Measurements from ENCODE around the gene TM4SF1. TPM values are rescaled to one million over a fixed set of nuclear protein-coding genes. Genes with fewer than 3 reads are reported as not detected.

Gene TM4SF1
- total RNA-seq, 6 experiments from 2014 or later, result 6.5 to 80.1 (median 74.8) TPM

DNA sequence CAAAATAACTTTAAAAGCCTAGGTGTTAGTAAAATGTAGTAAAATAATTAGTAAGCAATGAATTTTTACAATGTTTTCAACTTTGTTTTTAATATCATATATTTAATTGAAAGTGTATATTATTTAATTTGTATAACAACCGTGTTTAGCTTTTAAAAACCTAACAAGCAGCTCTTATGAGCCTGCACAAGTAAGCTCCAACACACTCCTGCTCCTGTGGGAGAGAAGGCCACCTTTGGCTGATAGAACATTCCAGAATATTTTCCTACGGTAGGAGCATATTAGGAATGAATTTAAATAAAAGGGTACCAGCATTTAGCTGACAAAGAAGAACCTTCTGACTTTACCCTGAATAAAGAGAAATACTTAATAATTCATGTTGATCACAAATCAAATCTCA is 40.3 kb upstream of the TM4SF1 start:
- no peak for DNase-seq
- H3K4me3 Mint-ChIP-seq, result no peak overlapping the region
- no peak for TF ChIP-seq CTCF (IDR thresholded peaks at IDR 0.05)
- H3K4me1 Mint-ChIP-seq (ENCODE audit: low read depth), result peaks cover 35% of the 10 kb centered on the region
- no peaks in the 10 kb centered on the region for H3K9me3 Mint-ChIP-seq
- no peaks in the 10 kb centered on the region for H3K27me3 Mint-ChIP-seq (ENCODE audit: insufficient read depth)
- H3K27ac Mint-ChIP-seq, result no peak overlapping the region
- H3K36me3 Mint-ChIP-seq (ENCODE audit: low read depth), result no peaks in the 10 kb centered on the region

- Mint-ChIP-seq H3K4me3 (no peak overlapping the region), H3K27me3 (ENCODE audit: insufficient read depth) (no peaks in the 10 kb centered on the region), H3K9me3 (no peaks in the 10 kb centered on the region), H3K27ac (no peak overlapping the region), H3K36me3 (ENCODE audit: low read depth) (no peaks in the 10 kb centered on the region), H3K4me1 (ENCODE audit: low read depth) (peaks cover 34% of the 10 kb centered on the region)
- DNase-seq, result no peak
- no peak for TF ChIP-seq CTCF (IDR thresholded peaks at IDR 0.05)
Measured at GRCh38 chr3:149417174-149417573, 39.7 kb upstream of the TM4SF1 start.

DNA sequence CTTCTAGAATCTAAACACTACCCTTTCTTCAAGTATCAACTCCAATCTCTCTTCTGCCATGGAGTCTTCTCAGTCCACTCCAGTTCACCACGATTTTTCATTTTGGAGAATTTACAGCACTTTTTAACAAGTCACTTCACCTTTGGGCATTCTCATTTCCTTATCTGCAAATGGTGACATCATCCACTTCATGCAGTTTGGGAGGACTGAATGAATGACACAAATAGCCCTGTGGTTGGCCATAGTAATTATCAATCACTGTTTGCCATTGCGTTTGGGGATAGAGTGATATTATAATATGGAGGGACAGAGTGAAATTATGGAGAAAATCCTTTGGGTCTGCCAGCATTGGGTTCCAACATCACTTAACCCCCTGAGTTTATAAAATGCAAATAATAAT is 38.0 kb upstream of the TM4SF1 start:
- H3K4me3 Mint-ChIP-seq, result no peak overlapping the region

GRCh38 chr3:149414557-149415231 is 37.2 kb upstream of the TM4SF1 start:
- no peak for TF ChIP-seq CTCF (IDR thresholded peaks at IDR 0.05)
- no peaks in the 10 kb centered on the region for H3K27me3 Mint-ChIP-seq (ENCODE audit: insufficient read depth)
- H3K4me1 Mint-ChIP-seq (ENCODE audit: low read depth), result peaks cover 19% of the 10 kb centered on the region
- DNase-seq, result no peak
- no peaks in the 10 kb centered on the region for H3K9me3 Mint-ChIP-seq
- no peaks in the 10 kb centered on the region for H3K36me3 Mint-ChIP-seq (ENCODE audit: low read depth)
- no peak overlapping the region for H3K27ac Mint-ChIP-seq
- H3K4me3 Mint-ChIP-seq, result no peak overlapping the region

More for the DNA sequence above, 38.0 kb upstream of the TM4SF1 start:
- no peak for TF ChIP-seq CTCF (IDR thresholded peaks at IDR 0.05)
- no peaks in the 10 kb centered on the region for H3K27me3 Mint-ChIP-seq (ENCODE audit: insufficient read depth)
- no peak overlapping the region for H3K27ac Mint-ChIP-seq
- DNase-seq, result no peak
- H3K9me3 Mint-ChIP-seq, result no peaks in the 10 kb centered on the region
- no peaks in the 10 kb centered on the region for H3K36me3 Mint-ChIP-seq (ENCODE audit: low read depth)
- peaks cover 22% of the 10 kb centered on the region for H3K4me1 Mint-ChIP-seq (ENCODE audit: low read depth)

- TF ChIP-seq CTCF (IDR thresholded peaks at IDR 0.05), result no peak
- Mint-ChIP-seq H3K27me3 (ENCODE audit: insufficient read depth) (no peaks in the 10 kb centered on the region), H3K27ac (no peak overlapping the region), H3K9me3 (no peaks in the 10 kb centered on the region), H3K4me1 (ENCODE audit: low read depth) (peaks cover 13% of the 10 kb centered on the region), H3K36me3 (ENCODE audit: low read depth) (no peaks in the 10 kb centered on the region), H3K4me3 (no peak overlapping the region)
- DNase-seq, result no peak
Measured at GRCh38 chr3:149411583-149411982, 34.1 kb upstream of the TM4SF1 start.

Measured in HFFc6 (cell line).